Panc1 (cell line): ENCODE measurements around the gene DHFR2. TPM values are rescaled to one million over a fixed set of nuclear protein-coding genes. Genes with fewer than 3 reads are reported as not detected.
A peak's percentile ranks its signal among the peaks of the same experiment; 100 is the strongest.
"Not testable (repeated sequence)": the region's sequence is repeated elsewhere in the genome, so short reads cannot be mapped to it uniquely, and the experiment has no call there.

Experiments used
- ATAC-seq: fragments of 200-7000 bp; cut with Tn5 transposase; 2 replicates; pipeline ENCODE4 v1.9.1; 2020; ENCODE audit warnings: mild to moderate bottlenecking, moderate library complexity
- Bru-seq: library from RNA; stranded (reverse); fragments of 400-500 nt; gene quantifications from one replicate; lab custom pipeline; 2021; lab: Mats Ljungman, UMichigan
- BruChase-seq, 2 experiments: library from RNA; stranded (reverse); fragments of 400-500 nt; gene quantifications; one replicate each; lab custom pipeline; 2021; lab: Mats Ljungman, UMichigan
- BruUV-seq: library from RNA; stranded (reverse); fragments of 400-500 nt; replicated peaks from 2 replicates; lab custom pipeline; 2021; lab: Mats Ljungman, UMichigan
- CTCF ChIA-PET: fragments of 300-600 bp; sonication (Branson Sonifier 250); formaldehyde crosslinking; loops from one replicate; lab custom pipeline; 2022; ENCODE audit warnings: antibody characterized with exemption; lab: Charles Lee
- POLR2A ChIA-PET: fragments of 300-600 bp; sonication (Branson Sonifier 250); formaldehyde crosslinking; loops from one replicate; lab custom pipeline; 2022; ENCODE audit warnings: antibody characterized with exemption; lab: Charles Lee
- DNase-seq: peaks from one replicate; pipeline ENCODE4 v3.0.0-alpha.2; 2010; ENCODE audit warnings: low read depth, low spot score
- H3K27ac ChIP-seq: 2 replicates; pipeline ENCODE4 v1.5.1; 2011; ENCODE audit warnings: mild to moderate bottlenecking, low read length, inconsistent platforms
- H3K27me3 ChIP-seq: fragments of 200-500 bp; sonication (Bioruptor generic); 2 replicates; pipeline ENCODE4 v1.6.0; 2014; ENCODE audit warnings: low read length, inconsistent platforms; ENCODE audit not compliant: control insufficient read depth, insufficient read depth
- H3K36me3 ChIP-seq: fragments of 200-500 bp; sonication (Bioruptor generic); 2 replicates; pipeline ENCODE4 v1.5.1; 2014; ENCODE audit warnings: inconsistent platforms, mild to moderate bottlenecking, low read length, moderate library complexity; ENCODE audit not compliant: control insufficient read depth, insufficient read depth
- H3K4me1 ChIP-seq: 2 replicates; pipeline ENCODE4 v1.5.1; 2011; ENCODE audit warnings: inconsistent platforms, mild to moderate bottlenecking, low read length, moderate library complexity; ENCODE audit not compliant: control insufficient read depth, insufficient read depth
- H3K4me3 ChIP-seq, 2 experiments: 2 replicates each; pipeline ENCODE4 v1.5.1; 2011 to 2012; ENCODE audit warnings: low read depth in 2 of 2, low read length in 2 of 2, mild to moderate bottlenecking in 2 of 2, inconsistent platforms in 1 of 2, moderate library complexity in 1 of 2
- H3K9me3 ChIP-seq: fragments of 200-500 bp; sonication (Bioruptor generic); 2 replicates; pipeline ENCODE4 v1.5.1; 2014; ENCODE audit warnings: low read depth, mild to moderate bottlenecking, inconsistent platforms, low read length, moderate library complexity; ENCODE audit not compliant: control insufficient read depth, insufficient read depth
- CTCF ChIP-seq: fragments of 450-650 bp; IDR thresholded peaks from 2 replicates; pipeline ENCODE4 v1.5.1; 2017; ENCODE audit warnings: mild to moderate bottlenecking
- POLR2AphosphoS5 ChIP-seq: IDR thresholded peaks from 2 replicates; pipeline ENCODE4 v1.6.1; 2012; ENCODE audit warnings: mild to moderate bottlenecking, low read depth, low read length, moderate library complexity
- REST ChIP-seq, 2 experiments: IDR thresholded peaks; 2 replicates each; pipeline ENCODE4 v1.6.1; 2011 to 2012; ENCODE audit warnings: low read depth in 2 of 2, control low read depth in 1 of 2, low read length in 1 of 2, mild to moderate bottlenecking in 1 of 2, moderate library complexity in 1 of 2; ENCODE audit not compliant: insufficient read depth in 1 of 2
- SIN3A ChIP-seq: IDR thresholded peaks from 2 replicates; pipeline ENCODE4 v1.6.1; 2012; ENCODE audit warnings: low read depth, mild to moderate bottlenecking, low read length, moderate library complexity, borderline replicate concordance; ENCODE audit not compliant: insufficient read depth
- TCF7L2 ChIP-seq: IDR thresholded peaks from 2 replicates; pipeline ENCODE4 v1.6.1; 2011; ENCODE audit warnings: mild to moderate bottlenecking, low read depth, low read length, inconsistent platforms
- in situ Hi-C: cut with HindIII; loops from 2 replicates; pipeline ENCODE4 v1.10.0; 2016; ENCODE audit warnings: low sequenced_read_pairs, low pct_unique_long_range_greater_than_20kb
- intact Hi-C: fragments of 100-400 bp; cut with micrococcal nuclease; formaldehyde crosslinking; loops from one replicate; pipeline ENCODE4 v1.10.0; 2022; ENCODE audit not compliant: unreplicated experiment
- long read RNA-seq: library from polyadenylated mRNA; unstranded; transcript quantifications from one replicate; pipeline ENCODE4 v2.0.0, GENCODE V29; 2021; ENCODE audit not compliant: unreplicated experiment
- polyA plus RNA-seq: library from polyadenylated mRNA; unstranded; fragments of >200 nt; gene quantifications from one replicate; pipeline ENCODE4 v1.2.1, GENCODE V29; 2012; ENCODE audit warnings: missing spikeins; ENCODE audit not compliant: insufficient read length
- total RNA-seq: library from RNA; stranded (reverse); gene quantifications from one replicate; pipeline ENCODE4 v1.2.1, GENCODE V29; 2021; ENCODE audit not compliant: unreplicated experiment

The DHFR2 gene
- total RNA-seq (2.7 TPM), Bru-seq, nascent RNA (percentile 62 among the genes with signal in this experiment), BruChase-seq, experiment 1, labeled RNA remaining after a 2-hour chase (percentile 74 among the genes with signal in this experiment), BruChase-seq, experiment 2, labeled RNA remaining after a 6-hour chase (percentile 74 among the genes with signal in this experiment)
- polyA plus RNA-seq = 2.2 TPM
- long read RNA-seq, partial matches to known transcripts = 0 of 4 reads
- long read RNA-seq, other reads (novel, unspliced or antisense) = 1 of 4 reads

DNA sequence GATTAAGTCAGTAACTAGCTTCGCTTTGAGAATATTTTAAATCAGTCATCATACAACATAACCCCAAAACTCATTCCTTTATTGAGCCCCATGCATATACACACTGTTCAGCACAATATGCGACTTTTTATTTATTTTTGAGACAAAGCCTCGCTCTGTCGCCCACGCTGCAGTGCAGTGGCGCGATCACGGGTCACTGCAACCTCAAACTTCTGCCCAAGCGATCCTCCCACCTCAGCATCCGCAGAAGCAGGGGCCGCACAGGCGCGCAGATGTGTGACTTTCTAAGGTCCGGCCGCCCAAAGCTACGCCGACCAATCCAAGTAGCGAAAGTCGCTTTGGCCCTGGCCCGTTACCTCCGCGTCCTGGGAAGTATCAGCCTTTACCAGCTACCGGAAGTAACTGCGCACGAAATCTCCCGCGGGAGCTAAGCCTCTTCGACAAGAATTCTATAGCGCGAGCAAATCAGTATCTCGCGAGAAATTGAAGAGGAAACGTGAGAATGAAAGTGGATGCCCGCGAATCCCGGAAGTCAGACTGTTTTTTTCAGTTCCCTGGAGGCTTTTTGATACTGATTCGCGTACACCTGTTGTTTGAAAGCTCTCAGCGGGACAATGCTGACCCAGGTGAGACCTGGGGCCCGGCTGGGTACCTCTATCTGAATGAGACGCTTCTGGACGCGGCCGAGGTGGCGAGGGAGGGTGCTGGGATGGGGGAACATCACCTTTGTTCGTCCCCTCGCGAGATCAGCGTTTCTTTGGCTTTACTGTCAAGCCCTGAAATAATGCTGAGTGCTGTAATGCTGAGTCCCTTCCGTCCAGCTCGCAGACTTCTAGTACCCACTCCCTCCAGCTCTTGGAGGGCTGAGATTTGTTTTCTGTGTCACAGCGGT, at the start of gene DHFR2, which contains the start of gene NSUN3:
Gene DHFR2, minus strand, starts transcription at position 404 of the 892 bp plus-strand sequence. CDS start 1,405 bp downstream, outside the sequence.
Gene NSUN3, plus strand, starts transcription at position 549 of the 892 bp plus-strand sequence. Its CDS starts 66 bp downstream, at position 615.
- in situ Hi-C loops (no loop called here), intact Hi-C loops (no loop called here)
- H3K27ac ChIP-seq = peak within 1 kb of the TSS; percentile 97
- TF ChIP-seq TCF7L2 (peak; percentile 57), CTCF (no peak), SIN3A (peak; percentile 93; the same call in 1 of the 2 replicates), POLR2AphosphoS5 (peak; percentile 94), REST (IDR thresholded peaks at IDR 0.05; ENCODE audit: insufficient read depth in 1 of 2, low read depth in 2 of 2, low read length in 1 of 2) (no peak)
- DNase-seq = peak; percentile 89
- peak within 1 kb of the TSS; percentile 76 to 98 for H3K4me3 ChIP-seq
- ATAC-seq = peak; percentile 99
- ChIA-PET CTCF (interaction anchor here (0.5 kb wide), 1 partner anchor 39 kb away, joined by 11 read pairs; no protein-coding TSS in a partner anchor), POLR2A (interaction anchor here (0.7 to 2.2 kb wide), 3 partner anchors 12 to 83 kb away, joined by 3 to 6 read pairs (median 3); partner anchors contain the start of gene ARL13B)
- no peaks in the 10 kb centered on the region for H3K36me3 ChIP-seq
- BruUV-seq = TSS peak; percentile 84
- peaks cover 14% of the 10 kb centered on the region for H3K4me1 ChIP-seq
- no peaks in the 10 kb centered on the region for H3K27me3 ChIP-seq
- H3K9me3 ChIP-seq = no peaks in the 10 kb centered on the region

DNA sequence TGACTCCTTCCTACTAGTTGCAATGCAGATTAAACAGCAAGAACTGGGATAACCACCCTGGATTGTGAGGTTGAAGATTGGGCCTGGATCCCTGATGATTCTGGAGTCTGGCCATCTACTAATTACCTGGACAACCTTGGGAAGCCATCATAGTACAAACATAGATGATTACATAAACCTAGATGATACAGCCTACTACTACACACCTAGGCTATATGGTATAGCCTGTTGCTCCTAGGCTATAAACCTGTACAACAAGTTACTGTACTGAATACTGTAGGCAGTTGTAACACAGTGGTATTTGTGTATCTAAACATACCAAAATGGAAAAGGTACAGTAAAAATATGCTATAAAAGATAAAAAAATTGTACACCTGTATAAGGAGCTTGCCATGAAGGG, 48.1 kb upstream of the DHFR2 start:
- no TSS peak for BruUV-seq
- no peaks in the 10 kb centered on the region for H3K27me3 ChIP-seq
- DNase-seq (no peak), ATAC-seq (no peak)
- no peaks in the 10 kb centered on the region for H3K4me1 ChIP-seq
- in situ Hi-C loops = no loop called here
- ChIA-PET POLR2A (no interaction called here), CTCF (no interaction called here)
- no peaks in the 10 kb centered on the region for H3K36me3 ChIP-seq
- no peak overlapping the region for H3K27ac ChIP-seq
- TF ChIP-seq CTCF = no peak
- no peak for TF ChIP-seq REST (IDR thresholded peaks at IDR 0.05; ENCODE audit: insufficient read depth in 1 of 2, low read depth in 2 of 2, low read length in 1 of 2)
- intact Hi-C loops = no loop called here
- H3K4me3 ChIP-seq = no peak overlapping the region
- no peaks in the 10 kb centered on the region for H3K9me3 ChIP-seq

- in situ Hi-C loops, H3K27me3 ChIP-seq, ATAC-seq, H3K27ac ChIP-seq, H3K4me1 ChIP-seq, BruUV-seq, CTCF ChIA-PET, H3K4me3 ChIP-seq, H3K36me3 ChIP-seq, H3K9me3 ChIP-seq, intact Hi-C loops, DNase-seq: not testable (repeated sequence)
- POLR2A ChIA-PET = interaction anchor here (0.7 kb wide), 1 partner anchor 14 kb away, joined by 7 read pairs; no protein-coding TSS in a partner anchor
These were observed 47.5 kb upstream of the DHFR2 start for GRCh38 chr3:94110232-94110631.
